ENCODE data around the gene TNFRSF18.
A peak's percentile ranks its signal among the peaks of the same experiment; 100 is the strongest.

TNFRSF18 gene

DNA sequence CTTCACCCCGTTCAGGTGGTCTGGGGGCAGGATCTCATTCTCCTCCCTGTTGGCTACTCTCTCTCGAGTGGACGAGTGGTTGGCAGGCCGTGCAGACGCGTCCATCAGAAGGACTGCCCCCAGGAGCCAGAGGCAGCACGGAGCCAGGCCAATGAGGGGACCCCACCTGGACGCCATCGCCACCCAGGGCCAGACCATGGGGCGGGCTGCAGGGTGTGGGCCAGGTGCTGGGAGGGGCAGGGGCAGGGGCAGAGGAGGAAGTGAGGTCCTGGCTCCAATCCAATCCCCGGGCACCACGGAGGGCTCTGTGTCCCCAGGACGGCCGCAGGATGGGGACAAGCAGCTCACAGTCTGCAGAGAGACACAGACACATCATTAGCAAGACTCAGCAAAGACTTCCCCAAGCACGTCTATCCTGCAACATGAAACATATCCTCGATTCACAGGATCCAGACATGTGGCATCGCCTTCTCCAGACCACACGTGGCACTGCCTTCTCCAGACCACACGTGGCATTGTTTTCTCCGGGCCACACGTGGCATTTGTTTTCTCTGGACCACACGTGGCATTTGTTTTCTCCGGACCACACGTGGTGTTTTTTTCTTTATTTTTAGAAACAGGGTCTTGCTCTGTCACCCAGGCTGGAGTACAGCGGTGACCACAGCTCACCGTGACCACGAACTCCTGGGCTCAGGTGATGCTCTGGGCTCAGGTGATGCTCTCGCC, 22.4 kb upstream of the TNFRSF18 start:
- no peak for DNase-seq (ENCODE audit: low read depth)

DNA sequence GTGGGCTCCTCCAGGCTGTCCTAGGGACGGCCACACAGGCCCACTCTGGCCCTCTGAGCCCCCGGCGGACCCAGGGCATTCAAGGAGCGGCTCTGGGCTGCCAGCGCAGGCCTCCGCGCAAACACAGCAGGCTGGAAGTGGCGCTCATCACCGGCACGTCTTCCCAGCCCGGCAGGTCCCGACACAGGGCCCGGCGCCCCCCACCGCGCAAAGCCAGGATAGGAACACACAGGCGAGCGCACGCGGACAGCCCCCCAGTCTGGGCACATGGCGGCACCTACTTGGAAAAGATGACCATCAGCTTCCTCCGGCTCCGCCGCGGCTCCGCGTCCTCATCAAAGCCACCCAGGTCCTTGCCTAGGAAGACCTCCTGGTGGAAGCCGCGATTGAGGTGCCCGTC, 21.8 kb upstream of the TNFRSF18 start:
- no peak for DNase-seq (ENCODE audit: low read depth)

DNA sequence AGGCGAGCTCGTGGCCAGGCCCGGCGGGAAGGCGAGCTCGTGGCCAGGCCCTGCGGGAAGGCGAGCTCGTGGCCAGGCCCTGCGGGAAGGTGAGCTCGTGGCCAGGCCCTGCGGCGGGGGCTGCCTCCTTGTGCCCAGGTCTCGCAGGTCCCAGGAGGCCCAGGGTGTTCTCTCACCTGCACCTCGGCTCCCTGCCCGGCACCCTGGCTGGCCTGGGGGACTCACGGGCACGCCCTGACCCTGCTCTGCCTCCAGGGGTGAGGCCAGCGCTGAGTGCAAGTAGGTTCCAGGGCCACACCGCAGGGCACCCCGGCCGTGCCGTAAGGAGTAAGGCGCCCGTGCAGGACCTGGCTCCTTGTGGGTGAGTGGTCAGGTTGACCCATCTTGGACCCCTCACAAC, 21.0 kb upstream of the TNFRSF18 start:
- no peak for DNase-seq (ENCODE audit: low read depth)

DNA sequence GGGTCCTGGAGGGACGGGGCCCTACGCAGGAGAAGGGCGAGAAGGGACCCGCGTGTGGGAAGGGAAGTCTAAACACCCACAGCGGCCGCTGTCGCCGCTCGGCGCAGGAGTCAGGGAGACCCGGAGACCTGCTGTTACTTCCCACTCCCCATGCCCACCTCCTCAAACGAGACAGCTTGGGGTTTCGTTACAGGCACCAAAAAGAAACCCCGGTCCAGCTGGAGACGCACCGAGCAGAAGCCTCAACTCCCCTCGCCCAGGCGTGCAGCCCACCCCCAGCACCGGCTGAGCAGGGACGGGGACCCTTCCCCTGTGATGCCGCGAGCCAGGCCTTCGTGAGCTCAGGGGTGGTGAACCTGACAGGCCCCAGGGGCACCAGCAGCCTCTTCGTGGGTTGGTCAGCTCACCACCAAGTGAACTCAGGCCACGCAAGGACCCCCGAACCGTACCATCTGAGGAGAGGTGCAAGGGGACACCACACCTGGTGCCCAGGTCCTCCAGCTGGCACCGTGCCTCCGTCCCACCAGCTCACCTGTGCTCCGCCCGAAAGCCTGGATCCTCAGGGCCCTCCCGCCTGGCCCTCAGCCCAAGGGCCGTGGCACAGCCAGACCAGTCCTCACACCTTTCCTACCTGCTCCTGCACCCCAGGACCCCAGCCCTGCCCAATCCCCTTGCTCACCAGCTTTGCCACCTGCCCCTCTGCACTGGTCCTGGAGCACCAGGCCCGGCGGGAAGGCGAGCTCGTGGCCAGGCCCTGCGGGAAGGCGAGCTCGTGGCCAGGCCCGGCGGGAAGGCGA, 20.4 kb upstream of the TNFRSF18 start:
- no peak for DNase-seq (ENCODE audit: low read depth)

DNA sequence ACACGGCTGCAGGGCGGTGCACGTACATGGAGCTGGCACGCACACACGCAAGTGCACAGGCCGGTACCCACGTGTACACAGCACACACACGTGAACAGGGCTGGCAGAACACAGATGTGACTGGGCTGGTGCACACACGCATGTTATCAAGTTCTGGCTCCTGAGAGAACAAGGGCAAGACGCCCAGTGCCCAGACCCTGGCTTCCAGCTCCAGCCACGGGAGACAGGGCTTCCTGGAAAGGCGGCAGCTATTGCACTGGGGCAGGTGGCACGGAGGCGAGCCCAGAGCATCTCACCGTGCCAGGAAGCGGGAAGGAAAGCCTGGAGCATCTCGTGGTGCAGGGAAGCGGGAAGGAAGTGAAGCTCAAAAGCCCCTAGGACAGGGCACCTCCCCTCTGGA, 19.5 kb upstream of the TNFRSF18 start:
- DNase-seq (ENCODE audit: low read depth) = no peak

DNA sequence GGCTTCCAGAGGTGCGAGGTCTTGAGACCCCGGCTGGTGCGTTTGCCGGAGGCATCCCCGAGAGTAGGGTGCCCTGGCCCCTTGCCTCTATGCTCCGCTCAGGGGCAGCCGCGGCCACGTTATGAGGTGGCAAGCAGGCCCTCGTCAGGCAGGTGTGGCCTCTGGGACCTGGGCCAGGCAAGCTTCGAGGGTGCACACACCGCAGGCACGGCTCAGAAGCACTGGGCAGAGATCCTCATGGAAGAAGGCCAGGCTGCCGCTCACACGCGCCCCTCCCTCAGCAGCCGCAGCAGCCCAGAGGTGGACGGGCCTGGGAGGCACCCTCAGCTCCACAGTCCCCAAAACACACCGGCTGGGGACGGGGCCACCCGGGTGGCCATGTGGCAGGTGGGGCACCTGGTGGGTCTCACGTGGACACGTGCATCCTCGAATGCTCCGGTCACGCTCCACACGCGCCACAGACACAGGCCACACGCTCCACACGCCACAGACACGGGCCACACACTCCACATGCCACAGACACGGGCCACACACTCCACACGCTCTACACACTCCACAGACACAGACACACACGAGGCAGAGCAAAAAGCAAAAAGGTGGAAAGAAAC, 18.9 kb upstream of the TNFRSF18 start:
- no peak for DNase-seq (ENCODE audit: low read depth)

DNA sequence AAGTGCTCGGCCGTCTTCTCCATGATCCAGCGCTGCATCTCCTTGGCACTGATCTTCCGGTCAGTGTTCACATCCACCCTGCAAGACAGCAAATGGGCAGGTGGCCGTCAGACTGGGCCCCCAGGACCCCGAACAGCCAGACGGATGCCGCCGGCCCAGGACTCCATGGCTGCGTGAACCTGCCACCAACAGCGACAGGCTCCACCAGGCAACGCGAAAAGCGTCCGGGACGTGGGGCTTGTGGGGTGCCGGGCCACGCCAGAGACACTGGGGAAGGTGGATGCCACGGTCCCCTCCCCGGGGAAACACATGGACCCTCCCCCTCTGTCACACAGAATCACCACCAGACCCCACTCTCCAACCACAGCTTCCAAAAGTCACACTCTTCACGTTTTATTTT, 17.5 kb upstream of the TNFRSF18 start:
- no peak for DNase-seq (ENCODE audit: low read depth)

DNA sequence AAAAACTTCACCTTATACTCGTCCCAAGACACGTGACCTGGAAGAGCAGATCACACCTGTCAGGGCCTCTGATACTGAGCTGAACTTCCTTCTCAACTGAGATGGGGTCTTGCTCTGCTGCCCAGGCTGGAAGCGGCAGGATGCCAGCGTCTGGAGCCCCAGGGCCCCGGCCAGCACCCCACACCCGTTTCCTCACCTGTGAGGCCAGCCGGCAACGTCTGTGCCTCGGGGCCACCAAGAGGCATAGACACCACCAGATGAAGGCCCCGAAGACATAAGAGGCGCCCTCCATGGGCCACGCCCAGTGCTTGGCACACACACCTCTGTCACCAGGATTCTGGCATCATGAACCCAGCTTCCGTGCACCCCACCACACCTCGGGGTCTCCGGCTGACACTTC, 16.9 kb upstream of the TNFRSF18 start:
- no peak for DNase-seq (ENCODE audit: low read depth)

DNA sequence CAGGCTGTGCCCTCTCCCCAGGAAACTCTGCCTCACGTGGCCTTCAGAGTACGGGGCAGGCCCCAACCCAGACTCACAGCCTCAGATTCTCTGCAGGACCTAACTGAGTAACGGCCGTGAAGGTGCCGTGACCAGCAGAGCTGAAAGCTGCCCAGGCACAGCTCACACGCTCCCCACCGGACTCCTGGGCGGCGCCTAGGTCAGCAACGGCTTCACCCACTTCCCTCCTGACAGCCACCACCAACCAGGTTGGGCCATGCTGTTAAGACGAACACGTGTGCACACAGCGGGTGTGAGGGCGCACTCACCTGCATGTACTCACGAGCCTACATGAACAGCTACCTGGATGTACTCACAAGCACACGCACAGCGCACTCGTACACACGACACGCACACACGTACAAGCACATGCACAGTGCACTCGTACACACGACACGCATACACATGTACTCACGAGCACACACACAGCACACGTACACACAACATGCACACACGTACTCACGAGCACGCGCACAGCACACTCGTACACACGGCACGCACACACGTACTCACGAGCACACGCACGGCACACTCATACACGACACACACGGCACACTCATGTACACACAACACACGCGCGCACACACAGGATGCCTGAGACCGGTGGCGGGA, 16.3 kb upstream of the TNFRSF18 start:
- DNase-seq (ENCODE audit: low read depth) = no peak

DNA sequence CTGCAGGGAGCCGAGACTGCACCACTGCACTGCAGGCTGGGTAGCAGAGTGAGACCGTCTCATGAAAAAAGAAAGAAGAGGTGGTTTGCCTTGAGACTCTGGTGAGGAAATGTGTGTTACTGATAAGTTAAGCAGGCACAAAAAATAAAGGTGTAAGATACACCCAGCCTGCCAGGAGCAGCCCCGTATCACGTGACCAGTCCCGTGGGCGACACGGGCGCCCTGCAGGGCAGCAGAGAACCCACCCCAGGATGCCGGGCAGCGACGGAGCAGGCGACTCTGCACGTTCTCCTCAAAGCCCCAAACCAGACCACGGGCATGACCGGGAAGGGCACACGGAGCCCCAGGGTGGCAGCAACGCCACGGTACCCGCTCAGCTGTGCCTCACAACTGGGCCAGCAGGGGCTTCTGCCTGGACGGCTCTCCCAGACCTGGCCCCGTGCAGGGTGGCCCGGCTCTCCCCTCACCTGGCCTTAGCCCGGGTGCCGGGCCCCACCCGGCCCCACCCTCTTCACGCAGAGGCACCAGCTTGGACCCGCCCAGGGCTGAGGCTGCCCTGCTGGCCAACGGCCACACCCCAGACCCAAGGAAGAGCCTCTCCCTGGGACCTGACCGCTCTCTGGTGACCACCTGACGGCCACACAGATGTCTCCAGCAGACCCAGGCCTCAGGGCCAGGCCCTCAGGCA, 15.6 kb upstream of the TNFRSF18 start:
- no peak for DNase-seq (ENCODE audit: low read depth)

DNA sequence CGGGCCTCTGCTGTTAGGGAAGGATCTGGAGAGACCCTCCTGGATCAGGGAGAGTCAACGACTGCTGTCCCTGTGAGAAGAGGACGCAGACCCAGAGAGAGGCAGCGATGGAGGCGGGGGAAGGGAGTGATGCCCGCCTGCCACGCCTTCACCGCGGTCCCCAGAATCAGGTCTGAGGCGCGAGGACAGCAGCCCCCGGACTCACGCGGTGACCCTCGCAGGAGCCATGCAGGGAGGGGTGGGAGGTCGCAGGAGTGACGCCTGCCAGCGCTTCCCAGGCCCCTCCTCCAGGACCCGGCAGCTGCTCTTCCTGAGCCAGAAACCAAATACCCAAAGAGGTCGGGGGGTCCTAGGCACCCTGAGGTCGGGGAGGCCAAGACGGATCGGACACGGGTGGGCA, 13.8 kb upstream of the TNFRSF18 start:
- DNase-seq (ENCODE audit: low read depth) = no peak

DNA sequence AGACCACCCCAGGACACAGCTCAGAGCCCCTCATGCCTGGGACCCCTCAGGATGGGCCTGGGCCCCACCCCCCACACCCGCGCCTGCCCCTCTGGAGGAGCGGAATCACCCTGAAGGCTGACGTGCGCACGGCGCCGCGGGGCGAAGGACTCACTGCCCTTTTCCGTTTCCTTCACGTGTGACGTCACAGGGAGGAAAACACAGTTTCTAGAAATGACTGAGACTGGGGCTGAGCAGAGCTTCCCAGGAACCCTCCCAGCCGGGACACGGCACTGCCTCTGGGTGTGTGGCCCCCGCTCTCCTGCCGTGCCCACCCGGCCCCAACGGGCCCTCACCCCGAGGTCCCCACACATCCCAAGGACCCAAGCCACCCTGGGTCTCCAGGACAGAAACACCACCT, 12.9 kb upstream of the TNFRSF18 start:
- DNase-seq (ENCODE audit: low read depth) = peak; percentile 65

DNA sequence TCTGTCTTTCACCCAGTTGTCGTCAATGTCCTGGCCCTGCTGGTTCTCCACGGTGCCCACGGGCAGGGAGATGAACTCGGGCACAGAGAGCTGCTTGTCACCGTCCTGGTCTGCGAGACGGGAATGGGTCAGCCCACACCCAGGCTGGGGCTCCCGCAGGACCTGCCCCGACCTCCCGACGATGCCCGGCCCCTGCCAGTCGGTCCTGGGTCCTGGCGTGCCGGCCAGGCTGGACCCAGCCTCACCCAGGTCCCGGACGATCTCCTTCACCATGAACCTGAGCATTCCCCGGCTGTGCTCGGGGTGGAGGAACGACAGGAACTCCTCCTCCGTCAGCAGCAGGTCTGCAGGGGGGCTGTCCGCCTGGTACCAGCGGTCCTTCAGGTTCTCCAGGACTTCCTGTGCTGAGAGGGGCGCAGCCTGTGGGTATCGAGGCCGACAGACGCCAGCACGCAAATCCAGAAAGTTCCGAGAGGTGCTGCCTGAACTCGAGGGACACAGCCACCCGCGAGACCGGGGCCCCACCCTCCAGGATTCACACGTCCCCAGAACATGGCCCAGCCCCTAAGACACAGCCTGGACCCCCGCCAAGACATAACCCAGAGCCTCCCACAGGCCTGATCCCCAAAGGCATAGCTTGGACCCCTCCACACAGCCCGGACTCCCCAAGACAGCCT, 12.3 kb upstream of the TNFRSF18 start:
- no peak for DNase-seq (ENCODE audit: low read depth)

DNA sequence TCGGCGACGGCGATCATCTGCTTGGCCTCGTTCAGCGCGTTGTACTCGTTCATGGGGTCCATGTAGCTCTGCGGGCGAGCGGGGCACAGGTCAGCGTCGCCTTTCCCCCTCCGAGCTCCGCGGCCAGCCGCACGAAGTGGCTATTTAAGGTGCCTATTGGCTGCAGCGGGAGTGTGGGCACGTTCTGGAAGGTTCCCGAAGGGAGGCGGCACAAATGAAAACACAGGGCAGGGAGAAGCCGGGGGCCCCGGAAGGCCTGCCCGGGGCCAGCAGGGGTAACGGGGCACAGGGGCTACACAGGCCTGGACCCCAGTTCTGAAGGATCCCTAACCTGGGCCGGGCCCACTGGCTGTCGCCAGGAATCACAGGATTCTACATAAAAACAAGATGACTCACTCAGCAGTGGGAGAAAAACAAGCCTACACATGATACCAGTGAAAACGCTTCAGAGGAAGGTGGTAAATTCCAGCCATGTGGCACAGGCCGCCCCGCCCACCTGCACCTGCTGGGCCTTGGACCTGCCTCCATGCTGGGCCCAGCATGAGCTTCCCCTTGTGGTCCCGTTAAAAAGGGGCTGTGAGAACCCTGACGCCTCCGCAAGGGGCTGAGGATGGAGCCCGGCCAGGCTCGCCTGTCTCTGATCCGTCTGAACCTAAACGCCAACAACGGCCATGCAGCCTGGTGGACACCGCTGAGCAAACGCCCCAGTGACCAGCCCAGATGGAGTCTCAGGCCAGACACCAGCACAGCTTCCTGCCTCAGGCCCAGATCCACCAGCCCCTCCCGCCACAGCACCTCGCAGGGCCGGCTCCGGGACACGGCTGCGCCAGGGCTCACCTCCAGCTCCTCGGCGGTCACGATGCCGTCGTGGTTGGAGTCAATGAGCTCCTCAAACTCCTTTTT, 11.5 kb upstream of the TNFRSF18 start:
- DNase-seq (ENCODE audit: low read depth) = no peak

DNA sequence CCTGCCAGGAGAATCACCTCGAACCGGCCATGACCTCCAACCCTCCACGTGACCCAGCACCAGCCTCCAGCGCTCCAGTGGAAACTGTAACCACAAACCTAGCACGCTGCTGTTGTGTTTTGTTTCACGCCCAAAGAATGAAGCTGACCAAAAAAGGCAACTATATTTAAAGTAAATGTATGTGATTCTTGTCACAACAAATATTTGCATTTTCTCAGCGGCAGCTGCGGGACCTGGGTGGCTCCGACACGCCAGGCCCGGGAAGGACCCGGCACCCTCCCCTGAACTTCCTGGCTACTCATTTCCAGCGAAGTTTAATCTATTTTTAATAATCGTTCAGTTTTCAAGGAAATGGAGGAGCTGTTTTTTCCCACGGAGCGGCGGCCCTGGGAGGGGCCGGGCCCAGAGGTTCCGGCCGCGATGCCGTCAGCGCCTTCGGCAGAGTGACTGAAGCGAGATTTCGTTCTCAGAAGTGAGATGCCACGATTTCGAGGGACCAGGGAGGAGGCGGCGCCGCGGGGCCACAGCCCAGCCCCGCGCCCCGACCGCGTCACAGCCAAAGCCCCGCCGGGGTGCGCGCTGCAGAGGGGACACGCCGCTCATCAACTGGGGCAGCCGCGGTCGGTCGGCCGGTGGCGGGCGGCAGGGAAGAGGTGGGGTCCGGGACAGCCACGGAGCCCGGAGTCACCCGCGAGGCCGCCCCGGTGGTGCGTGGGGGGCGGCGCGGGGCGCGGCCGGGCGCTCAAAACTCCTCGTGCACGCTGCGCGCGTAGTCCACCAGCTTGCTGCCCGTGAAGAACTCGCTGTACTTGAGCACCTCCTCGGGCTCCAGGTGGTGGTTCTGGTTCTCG, 10.6 kb upstream of the TNFRSF18 start:
- DNase-seq (ENCODE audit: low read depth) = peak; percentile 63

DNA sequence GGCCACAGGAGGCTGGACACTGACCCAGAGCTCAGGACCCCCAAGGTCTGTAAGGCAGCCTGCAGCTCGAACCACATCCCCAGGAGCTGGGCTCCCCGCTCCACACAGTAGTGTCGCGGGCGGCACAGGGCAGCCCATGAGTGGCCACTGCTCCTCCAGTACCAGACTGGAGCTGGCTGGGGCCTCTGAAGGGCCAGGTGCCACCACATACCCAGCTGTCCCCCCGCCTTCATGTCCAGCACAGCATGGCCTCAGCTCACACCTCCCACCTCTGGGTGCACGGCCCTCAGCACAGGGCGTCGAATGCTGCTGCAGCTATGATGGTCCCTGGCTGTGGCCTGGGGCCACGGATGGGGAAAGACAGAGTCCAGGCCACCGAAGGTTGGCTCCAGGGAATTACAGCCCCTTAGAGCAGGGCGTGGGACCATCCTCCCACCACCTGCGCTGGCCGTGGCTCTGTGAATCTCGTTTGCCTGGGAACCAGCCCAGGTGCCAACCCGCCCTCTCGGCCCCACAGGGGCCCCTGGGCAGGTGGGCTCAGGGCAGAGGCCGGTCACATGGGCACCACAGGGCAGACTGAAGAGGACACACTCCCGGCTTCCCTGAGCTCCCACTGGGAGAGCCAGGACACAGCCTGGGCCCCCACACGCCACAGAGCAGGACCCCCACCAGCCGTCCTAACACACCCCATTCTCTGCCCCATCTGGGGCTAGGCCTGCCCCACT, 9.7 kb upstream of the TNFRSF18 start:
- DNase-seq (ENCODE audit: low read depth) = no peak

DNA sequence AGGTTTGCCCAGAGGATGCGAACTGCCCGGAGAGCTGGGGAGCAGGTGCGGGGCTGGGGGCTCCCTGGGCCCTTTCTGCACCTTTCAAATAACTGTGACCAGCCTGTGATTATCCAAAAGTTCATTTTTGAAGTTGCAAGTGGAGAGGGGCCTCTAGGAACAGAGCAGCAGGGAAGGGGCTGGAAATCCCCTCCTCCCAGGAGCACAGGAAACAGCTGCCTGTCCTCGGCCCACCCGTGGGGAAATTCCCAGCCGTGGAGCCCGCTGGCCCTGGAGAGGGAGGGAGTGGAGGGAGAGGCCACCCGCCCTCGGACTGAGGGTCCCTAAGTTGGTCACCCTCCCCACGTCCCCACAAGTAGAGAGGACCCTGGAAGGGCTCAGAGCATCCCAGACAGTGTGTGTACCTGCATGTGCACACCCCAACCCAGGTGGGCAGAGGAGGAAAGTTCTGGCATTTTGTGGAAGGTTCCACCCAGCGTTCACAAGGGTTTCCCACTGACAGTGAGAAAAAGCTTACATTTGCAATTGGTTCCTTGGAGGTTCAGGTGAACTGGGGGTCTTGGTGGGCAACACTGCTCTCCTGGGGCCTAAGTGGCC, 8.8 kb upstream of the TNFRSF18 start:
- DNase-seq (ENCODE audit: low read depth) = peak; percentile 46
